Islet of Langerhans (tissue), 1 donor: ENCODE data around the gene PRKN.
"Not testable (repeated sequence)": the region's sequence is repeated elsewhere in the genome, so short reads cannot be mapped to it uniquely, and the experiment has no call there.

Experiments
- FAIRE-seq: peaks from one replicate; lab custom pipeline; 2011; peaks lifted over from hg19 to GRCh38; lab: Jason Lieb, UNC

Gene PRKN

GRCh38 chr6:161342039-161342438, 1385.5 kb downstream of the PRKN start:
- no peak for FAIRE-seq

DNA sequence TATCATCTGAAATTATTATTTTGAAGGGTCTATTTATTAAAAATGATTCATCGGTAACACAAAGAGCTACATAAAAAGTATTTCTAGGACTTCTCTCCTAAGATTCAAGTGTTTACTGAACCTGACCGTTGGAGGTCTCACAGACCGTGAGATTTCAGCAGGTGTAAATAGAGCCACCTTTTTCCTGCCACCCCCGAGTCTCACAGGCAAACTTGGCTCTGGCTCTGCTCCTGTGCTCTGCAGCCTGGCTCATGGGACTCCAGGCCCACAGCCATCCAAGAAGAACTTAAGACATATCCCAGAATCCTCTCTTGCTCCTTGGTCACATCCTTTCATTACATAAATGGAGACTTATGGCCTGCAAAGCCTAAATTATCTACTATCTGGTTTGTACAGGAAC, 1385.9 kb downstream of the PRKN start:
- no peak for FAIRE-seq

DNA sequence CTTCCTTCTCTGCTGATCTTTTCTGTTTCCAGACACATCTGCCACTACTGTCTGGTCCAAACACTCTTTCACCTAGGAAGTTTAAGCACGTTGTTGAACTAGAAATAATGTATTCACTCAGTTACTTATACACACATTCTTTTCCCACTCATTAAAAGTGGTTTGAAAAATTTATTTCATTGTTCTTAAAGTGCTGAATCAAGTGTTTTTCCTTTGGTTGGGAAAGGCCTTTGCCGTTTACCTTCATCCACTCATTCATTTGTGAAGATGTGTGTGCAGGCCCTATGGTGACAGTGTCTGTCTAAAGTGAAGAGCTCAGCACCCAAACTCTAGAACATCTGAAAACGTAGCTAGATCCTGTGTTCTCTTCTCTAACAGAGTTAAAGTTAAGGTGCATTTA, 1389.6 kb downstream of the PRKN start:
- FAIRE-seq, result no peak

DNA sequence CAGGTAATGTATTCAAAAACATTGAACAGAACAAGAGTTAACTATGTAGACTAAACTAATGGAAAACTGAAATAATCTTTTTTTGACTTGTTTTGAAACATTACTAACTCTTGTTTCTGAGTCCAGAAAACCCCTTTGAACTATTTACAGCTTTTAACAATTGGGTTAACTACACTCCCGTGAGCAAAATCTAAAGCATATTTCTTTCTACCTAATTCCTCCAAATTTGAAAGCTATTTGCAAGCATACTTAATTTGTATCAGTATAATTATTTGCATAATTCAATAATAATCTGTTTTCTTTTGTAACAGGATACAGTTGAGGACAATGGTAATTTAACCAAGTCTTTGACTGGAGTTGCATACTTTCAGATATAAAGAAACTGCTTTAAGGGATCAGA, 1391.1 kb downstream of the PRKN start:
- no peak for FAIRE-seq

GRCh38 chr6:161333410-161333809, 1394.2 kb downstream of the PRKN start:
- no peak for FAIRE-seq

DNA sequence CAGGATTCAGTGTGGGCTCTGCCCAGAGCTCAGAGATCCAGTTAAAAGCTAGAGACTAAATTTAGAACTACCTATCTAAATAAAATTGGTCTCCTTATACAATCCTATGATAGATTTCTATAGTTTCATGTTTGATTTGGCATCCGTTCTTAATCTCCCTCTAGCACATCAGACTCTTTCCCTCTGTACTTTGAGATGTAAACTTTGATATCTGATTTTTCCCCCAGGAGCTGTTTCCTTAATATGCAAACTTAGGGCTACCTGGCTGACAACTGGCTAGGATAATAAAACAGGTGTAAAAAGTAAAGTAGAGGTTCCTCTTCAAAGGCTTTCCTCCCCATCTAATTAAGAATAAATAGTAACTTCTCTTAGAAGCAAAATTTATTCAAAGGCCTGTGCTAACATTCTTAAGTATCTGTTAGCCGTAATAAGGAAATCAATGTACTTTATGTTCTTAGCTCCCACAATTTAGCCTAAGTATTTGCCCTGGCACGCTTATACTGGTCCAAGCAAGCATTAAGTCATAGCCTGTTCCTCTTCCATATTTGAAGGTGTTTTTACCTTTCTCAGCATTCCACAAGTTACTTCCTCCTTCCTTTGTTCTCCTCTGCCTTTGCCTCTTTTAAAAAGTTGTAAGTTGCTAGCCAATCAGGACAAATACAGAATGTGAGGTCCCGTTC, 1396.0 kb downstream of the PRKN start:
- not testable (repeated sequence) for FAIRE-seq

- no peak for FAIRE-seq
Observed at GRCh38 chr6:161327360-161327953, 1400.1 kb downstream of the PRKN start.

- FAIRE-seq, result no peak
Observed at GRCh38 chr6:161319231-161319630, 1408.3 kb downstream of the PRKN start.

- FAIRE-seq, result no peak
Observed at GRCh38 chr6:161318456-161318855, 1409.1 kb downstream of the PRKN start.

DNA sequence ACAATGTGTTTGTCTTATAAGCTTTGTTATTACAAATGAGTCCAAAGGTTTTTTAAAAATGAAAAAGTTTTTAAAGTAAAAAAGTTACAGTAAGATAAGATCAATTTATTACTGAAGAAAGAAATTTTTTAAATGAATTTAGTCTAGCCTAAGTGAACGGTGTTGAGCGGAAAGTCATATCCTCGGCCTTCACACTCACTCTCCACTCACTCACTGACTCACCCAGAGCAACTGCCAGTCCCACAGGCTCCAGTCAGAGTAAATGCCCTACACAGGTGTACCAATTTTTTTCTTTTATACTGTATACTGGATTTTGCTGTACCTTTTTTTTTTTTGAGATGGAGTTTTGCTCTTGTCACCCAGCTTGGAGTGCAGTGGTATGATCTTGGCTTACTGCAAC, 1411.0 kb downstream of the PRKN start:
- FAIRE-seq, result no peak

GRCh38 chr6:161315246-161315917, 1412.2 kb downstream of the PRKN start:
- FAIRE-seq, result not testable (repeated sequence)

DNA sequence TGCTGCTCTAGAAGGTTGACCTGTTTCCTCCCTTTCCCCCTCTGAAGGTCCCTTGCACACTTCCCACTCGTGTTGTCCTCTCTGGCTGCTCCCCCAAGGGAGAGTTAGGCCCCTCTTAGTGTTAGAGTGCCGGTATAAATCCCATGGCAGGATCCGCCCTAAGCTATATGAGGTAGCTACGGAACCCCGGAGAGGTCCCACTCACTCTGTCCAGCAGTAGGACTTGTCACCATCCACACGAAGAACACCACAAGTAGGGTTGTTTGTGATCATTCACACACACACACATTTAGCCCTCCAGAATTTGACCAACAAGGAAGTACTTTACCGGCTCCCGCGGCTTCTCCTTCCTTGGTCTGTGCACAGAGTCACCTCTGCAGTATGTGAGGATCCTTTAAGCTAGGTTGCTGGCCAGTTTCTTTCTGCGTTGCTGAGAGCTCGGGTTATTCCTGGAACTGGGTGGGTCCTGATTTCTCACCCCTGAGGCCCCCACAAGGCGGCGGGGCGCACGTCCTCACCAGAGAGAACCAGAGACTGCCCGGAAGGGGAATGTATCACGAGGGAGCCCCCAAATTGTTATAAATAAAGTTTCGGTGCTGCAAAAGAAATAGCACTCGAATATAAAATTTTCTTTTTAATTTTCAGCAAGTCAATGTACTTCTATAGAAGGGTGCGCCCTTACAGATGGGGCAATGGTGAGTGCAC, 1412.9 kb downstream of the PRKN start:
- FAIRE-seq, result not testable (repeated sequence)

GRCh38 chr6:161313940-161314509, 1413.5 kb downstream of the PRKN start:
- no peak for FAIRE-seq

- FAIRE-seq, result not testable (repeated sequence)
Observed at GRCh38 chr6:161313475-161313874, 1414.1 kb downstream of the PRKN start.

GRCh38 chr6:161309774-161310173, 1417.8 kb downstream of the PRKN start:
- FAIRE-seq, result not testable (repeated sequence)

DNA sequence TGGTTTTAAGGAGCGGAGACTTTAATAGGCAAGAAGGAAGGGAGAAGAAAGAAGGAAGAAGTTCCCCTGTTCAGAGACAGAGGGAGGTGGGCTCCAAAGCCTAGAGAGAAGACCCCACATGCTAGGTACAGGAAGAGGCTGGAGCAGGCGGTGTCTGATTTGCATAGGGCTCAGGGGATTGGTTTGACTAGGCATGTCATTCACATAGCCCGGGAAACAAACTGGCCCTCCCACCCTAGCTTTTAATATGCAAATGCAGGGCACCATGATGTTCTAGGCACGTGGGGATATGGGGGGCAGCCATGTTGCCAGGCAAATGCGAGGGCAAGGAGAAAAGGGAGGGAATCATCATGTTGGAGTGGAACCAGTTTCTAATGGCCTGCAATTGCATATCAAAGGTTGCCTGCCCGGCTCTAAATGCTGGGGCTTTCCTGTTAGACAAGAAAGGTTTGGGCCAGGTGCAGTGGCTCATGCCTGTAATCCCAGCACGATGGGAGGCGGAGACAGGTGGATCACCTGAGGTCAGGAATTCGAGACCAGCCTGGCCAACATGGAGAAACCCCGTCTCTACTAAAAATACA, 1419.4 kb downstream of the PRKN start:
- no peak for FAIRE-seq

GRCh38 chr6:161305860-161306259, 1421.7 kb downstream of the PRKN start:
- FAIRE-seq, result no peak

- FAIRE-seq, result no peak
Observed at GRCh38 chr6:161303628-161304340, 1423.8 kb downstream of the PRKN start.

GRCh38 chr6:161302949-161303348, 1424.6 kb downstream of the PRKN start:
- FAIRE-seq, result no peak

DNA sequence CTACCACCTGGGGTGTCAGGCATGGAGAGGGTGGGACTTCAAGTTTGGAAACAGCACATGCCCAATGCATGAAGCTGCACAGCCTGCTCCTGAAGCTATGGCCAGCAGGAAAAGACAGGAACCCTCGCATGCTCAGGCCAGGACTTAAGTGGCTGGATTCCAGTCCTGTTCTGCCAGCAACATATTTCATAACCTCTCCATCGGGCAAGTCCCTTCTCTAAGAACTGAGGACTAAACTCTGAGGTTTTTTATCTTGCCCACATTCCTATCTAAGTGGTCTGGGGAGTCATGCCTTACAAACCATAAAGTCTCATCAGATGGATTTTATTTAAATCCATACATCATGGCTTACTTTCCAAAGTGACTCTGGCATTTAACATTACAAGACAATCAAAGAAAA, 1426.2 kb downstream of the PRKN start:
- FAIRE-seq, result no peak

DNA sequence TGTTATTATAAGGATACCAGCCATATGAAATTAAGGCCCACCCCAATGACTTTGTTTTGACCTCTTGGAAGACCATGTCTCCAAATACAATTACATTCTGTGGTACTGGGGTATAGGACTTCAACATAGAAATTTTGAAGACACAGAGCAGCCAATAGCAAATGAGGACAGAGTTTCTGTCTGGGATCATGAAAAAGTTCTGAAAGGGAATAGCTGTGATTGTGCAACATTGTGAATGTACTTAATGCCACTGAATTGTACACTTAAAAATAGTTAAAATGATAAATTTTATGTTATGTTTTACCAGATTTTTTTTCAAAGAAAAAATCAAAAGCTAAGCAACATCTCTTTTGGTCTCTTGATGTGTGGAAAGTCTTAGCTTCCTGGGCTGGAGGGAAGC, 1426.7 kb downstream of the PRKN start:
- FAIRE-seq, result no peak

DNA sequence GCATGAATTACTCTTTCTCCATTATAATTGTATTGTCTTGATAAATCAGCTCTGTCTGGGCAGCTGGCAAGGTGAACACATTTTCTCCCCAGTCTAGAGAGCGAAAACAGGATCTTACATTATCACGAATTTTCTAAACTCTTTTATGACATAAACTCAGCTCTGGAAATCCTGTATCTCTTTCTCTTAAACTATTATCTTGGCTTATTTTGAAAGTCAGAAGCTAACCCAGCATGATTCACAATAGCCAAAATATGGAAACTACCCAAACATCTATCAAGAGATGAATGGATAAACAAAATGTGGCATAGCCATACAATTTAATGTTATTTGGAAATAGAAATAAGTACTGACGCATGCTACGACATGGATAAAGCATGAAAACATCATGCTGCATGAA, 1427.8 kb downstream of the PRKN start:
- no peak for FAIRE-seq
